SK-N-SH (cell line): ENCODE measurements around the gene FUT9. TPM values are rescaled to one million over a fixed set of nuclear protein-coding genes. Genes with fewer than 3 reads are reported as not detected.

ENCODE experiments used
- CTCF ChIA-PET: fragments of 300-600, 350-600 bp; formaldehyde crosslinking; extraction: SDS; loops from one replicate; lab custom pipeline; 2021; lab: Yijun Ruan, JAX
- POLR2A ChIA-PET: fragments of 350-600 bp; sonication (Branson Sonifier 250); formaldehyde crosslinking; extraction: SDS; loops from one replicate; lab custom pipeline; 2020; ENCODE audit warnings: antibody characterized with exemption, inconsistent platforms; lab: Yijun Ruan, JAX
- DNase-seq: peaks from one replicate; pipeline ENCODE4 v3.0.0; 2012
- H2AFZ ChIP-seq: fragments of 200-600 bp; sonication (generic); 2 replicates; pipeline ENCODE4 v1.8.1; 2016; ENCODE audit warnings: antibody characterized with exemption, mild to moderate bottlenecking, low read depth
- H3F3A ChIP-seq: fragments of 200-600 bp; sonication (generic); replicated peaks from 2 replicates; pipeline ENCODE3; 2016; ENCODE audit warnings: antibody characterized with exemption, mild to moderate bottlenecking; ENCODE audit not compliant: insufficient read depth
- H3K27ac ChIP-seq, 2 experiments: fragments of 200-500 bp in 1 of 2; fragments of 200-600 bp in 1 of 2; sonication (Bioruptor generic) in 1 of 2; sonication (generic), shearing (Covaris generic) in 1 of 2; 2 replicates each; pipeline versions ENCODE4 v1.5.1 to v1.6.1; 2014 to 2016; ENCODE audit warnings: low read depth in 2 of 2, inconsistent platforms in 1 of 2, low read length in 1 of 2, mild to moderate bottlenecking in 1 of 2, mixed read lengths in 1 of 2
- H3K27me3 ChIP-seq: fragments of 200-600 bp; sonication (generic), shearing (Covaris generic); 2 replicates; pipeline ENCODE4 v1.6.1; 2016; ENCODE audit warnings: mixed run types; ENCODE audit not compliant: insufficient read depth
- H3K36me3 ChIP-seq, 2 experiments: fragments of 200-500 bp in 1 of 2; fragments of 200-600 bp in 1 of 2; sonication (Bioruptor generic) in 1 of 2; sonication (generic) in 1 of 2; replicated peaks in 1 of 2; 2 replicates each; pipeline versions ENCODE3 to v1.5.1; 2014 to 2016; ENCODE audit warnings: low read length in 1 of 2, mild to moderate bottlenecking in 1 of 2; ENCODE audit not compliant: insufficient read depth in 2 of 2, control insufficient read depth in 1 of 2
- H3K4me1 ChIP-seq, 2 experiments: fragments of 200-500 bp in 1 of 2; fragments of 200-600 bp in 1 of 2; sonication (Bioruptor generic) in 1 of 2; sonication (generic), shearing (Covaris generic) in 1 of 2; 2 replicates each; pipeline versions ENCODE4 v1.5.1 to v1.6.1; 2014 to 2016; ENCODE audit warnings: low read depth in 1 of 2, low read length in 1 of 2, mixed run types in 1 of 2; ENCODE audit not compliant: insufficient read depth in 2 of 2, control insufficient read depth in 1 of 2
- H3K4me2 ChIP-seq: fragments of 200-600 bp; sonication (generic), shearing (Covaris generic); 2 replicates; pipeline ENCODE4 v1.6.1; 2017; ENCODE audit warnings: mixed run types
- H3K4me3 ChIP-seq, 2 experiments: fragments of 200-500 bp in 1 of 2; fragments of 200-600 bp in 1 of 2; sonication (Bioruptor generic) in 1 of 2; sonication (generic), shearing (Covaris generic) in 1 of 2; 2 replicates each; pipeline versions ENCODE4 v1.5.1 to v1.8.1; 2014 to 2016; ENCODE audit warnings: low read depth in 2 of 2, inconsistent platforms in 1 of 2, low read length in 1 of 2, mild to moderate bottlenecking in 1 of 2, mixed read lengths in 1 of 2, moderate library complexity in 1 of 2
- H3K79me2 ChIP-seq: fragments of 200-600 bp; sonication (generic); 2 replicates; pipeline ENCODE4 v1.8.1; 2017; ENCODE audit warnings: mild to moderate bottlenecking; ENCODE audit not compliant: insufficient read depth
- H3K9ac ChIP-seq: fragments of 200-600 bp; sonication (generic); 2 replicates; pipeline ENCODE4 v1.6.1; 2017; ENCODE audit warnings: mixed run types
- H3K9me2 ChIP-seq: fragments of 200-600 bp; sonication (generic); 2 replicates; pipeline ENCODE4 v1.6.1; 2017; ENCODE audit warnings: mixed run types
- H3K9me3 ChIP-seq: fragments of 200-600 bp; sonication (generic); 2 replicates; pipeline ENCODE4 v1.6.1; 2017; ENCODE audit warnings: mixed run types, mild to moderate bottlenecking, moderate library complexity
- H4K20me1 ChIP-seq: fragments of 200-600 bp; sonication (generic); 2 replicates; pipeline ENCODE4 v1.6.1; 2017; ENCODE audit warnings: mild to moderate bottlenecking, mixed run types; ENCODE audit not compliant: insufficient read depth
- CHD2 ChIP-seq: fragments of 150-350 bp; IDR thresholded peaks from 2 replicates; pipeline ENCODE4 v1.6.1; 2018; ENCODE audit warnings: low read length; ENCODE audit not compliant: partially characterized antibody
- ELF1 ChIP-seq: IDR thresholded peaks from 2 replicates; pipeline ENCODE4 v1.4.0; 2012
- EZH2phosphoT487 ChIP-seq: fragments of 200-600 bp; sonication (generic); IDR thresholded peaks from 2 replicates; pipeline ENCODE4 v1.6.1; 2017; ENCODE audit warnings: low read depth, mixed run types, mild to moderate bottlenecking, antibody characterized with exemption, moderate library complexity, borderline replicate concordance
- FOSL2 ChIP-seq: IDR thresholded peaks from 2 replicates; pipeline ENCODE4 v1.4.0; 2012; ENCODE audit warnings: low read depth, mild to moderate bottlenecking, moderate library complexity, borderline replicate concordance
- FOXJ3 ChIP-seq: sonication (generic); formaldehyde crosslinking; IDR thresholded peaks from 2 replicates; pipeline ENCODE4 v1.5.1; 2020; ENCODE audit warnings: mild to moderate bottlenecking, missing genetic modification reagents
- MEF2A ChIP-seq: IDR thresholded peaks from 2 replicates; pipeline ENCODE4 v1.4.0; 2012; ENCODE audit warnings: low read depth, borderline replicate concordance
- MXI1 ChIP-seq: IDR thresholded peaks from 2 replicates; pipeline ENCODE4 v1.6.1; 2012; ENCODE audit warnings: mild to moderate bottlenecking, low read depth, low read length, improper control_type of control experiment
- NFIC ChIP-seq: IDR thresholded peaks from 2 replicates; pipeline ENCODE4 v1.4.0; 2012; ENCODE audit warnings: borderline replicate concordance
- NRF1 ChIP-seq: IDR thresholded peaks from 2 replicates; pipeline ENCODE4 v1.6.1; 2012; ENCODE audit warnings: low read depth, mild to moderate bottlenecking, low read length
- RAD21 ChIP-seq: IDR thresholded peaks from 2 replicates; pipeline ENCODE4 v1.6.1; 2012; ENCODE audit warnings: mild to moderate bottlenecking, low read length
- RCOR1 ChIP-seq: fragments of 150-350 bp; IDR thresholded peaks from 2 replicates; pipeline ENCODE4 v1.6.1; 2017; ENCODE audit warnings: antibody characterized with exemption, low read length
- RXRA ChIP-seq: IDR thresholded peaks from 2 replicates; pipeline ENCODE4 v1.4.0; 2012; ENCODE audit warnings: low read depth, mild to moderate bottlenecking, borderline replicate concordance
- SIN3A ChIP-seq: IDR thresholded peaks from 2 replicates; pipeline ENCODE4 v1.6.1; 2012; ENCODE audit warnings: low read depth, mild to moderate bottlenecking, low read length, moderate library complexity, borderline replicate concordance
- TAF1 ChIP-seq: IDR thresholded peaks from 2 replicates; pipeline ENCODE4 v1.6.1; 2012; ENCODE audit warnings: low read depth, mild to moderate bottlenecking, low read length, moderate library complexity, borderline replicate concordance
- TCF12 ChIP-seq: IDR thresholded peaks from 2 replicates; pipeline ENCODE4 v1.4.0; 2012
- YY1 ChIP-seq: IDR thresholded peaks from 2 replicates; pipeline ENCODE4 v1.4.0; 2012; ENCODE audit warnings: low read depth, mild to moderate bottlenecking
- WGBS: methylation state at CpG from one replicate; pipeline ENCODE4 v1.1.6; 2017; ENCODE audit warnings: low lambda C conversion rate; 5-methylcytosine and 5-hydroxymethylcytosine counted together
- polyA plus RNA-seq, 3 experiments: library from polyadenylated mRNA; depleted of rRNA; stranded (reverse); fragments of >200 nt; gene quantifications; 2 replicates each; pipeline ENCODE4 v1.2.3, GENCODE V29; 2012
- TF ChIP-seq, protein P1 (sequence below): IDR thresholded peaks from 2 replicates; pipeline ENCODE4 v1.4.0; 2012; ENCODE audit warnings: low read depth, borderline replicate concordance
- TF ChIP-seq, protein P2 (sequence below): fragments of 200-600 bp; sonication (generic); IDR thresholded peaks from 2 replicates; pipeline ENCODE4 v1.6.1; 2017; ENCODE audit warnings: antibody characterized with exemption, mild to moderate bottlenecking, moderate library complexity
- TF ChIP-seq, protein P3 (sequence below): IDR thresholded peaks from 2 replicates; pipeline ENCODE4 v1.4.0; 2012; ENCODE audit warnings: low read depth
- TF ChIP-seq, protein P4 (sequence below): IDR thresholded peaks from 2 replicates; pipeline ENCODE4; 2012
- TF ChIP-seq, protein P5 (sequence below): fragments of 150-350 bp; IDR thresholded peaks from 2 replicates; pipeline ENCODE4 v1.6.1; 2017; ENCODE audit warnings: antibody characterized with exemption, low read length, low read depth, borderline replicate concordance

Gene FUT9
- polyA plus RNA-seq, 1 of the 3 experiments (the other 2 are of a cell fraction), result under 0.01 TPM

GRCh38 chr6:96196633-96197032 lies 180.9 kb downstream of the FUT9 start:
- H3K27me3 ChIP-seq, result no peaks in the 10 kb centered on the region
- no peak overlapping the region for H3K4me2 ChIP-seq
- ChIA-PET CTCF (interaction anchor here (1.1 kb wide), 1 partner anchor 863 kb away, joined by 3 read pairs; no protein-coding TSS in a partner anchor), POLR2A (no interaction called here)
- no peaks in the 10 kb centered on the region for H3K4me1 ChIP-seq
- 16% methylated on average over 3 of the region's 3 CpGs for WGBS
- H3K9me3 ChIP-seq, result no peaks in the 10 kb centered on the region
- TF ChIP-seq EZH2phosphoT487, result no peak
- no peak for TF ChIP-seq FOXJ3
- TF ChIP-seq RXRA, result no peak
- TF ChIP-seq, protein P1, sequence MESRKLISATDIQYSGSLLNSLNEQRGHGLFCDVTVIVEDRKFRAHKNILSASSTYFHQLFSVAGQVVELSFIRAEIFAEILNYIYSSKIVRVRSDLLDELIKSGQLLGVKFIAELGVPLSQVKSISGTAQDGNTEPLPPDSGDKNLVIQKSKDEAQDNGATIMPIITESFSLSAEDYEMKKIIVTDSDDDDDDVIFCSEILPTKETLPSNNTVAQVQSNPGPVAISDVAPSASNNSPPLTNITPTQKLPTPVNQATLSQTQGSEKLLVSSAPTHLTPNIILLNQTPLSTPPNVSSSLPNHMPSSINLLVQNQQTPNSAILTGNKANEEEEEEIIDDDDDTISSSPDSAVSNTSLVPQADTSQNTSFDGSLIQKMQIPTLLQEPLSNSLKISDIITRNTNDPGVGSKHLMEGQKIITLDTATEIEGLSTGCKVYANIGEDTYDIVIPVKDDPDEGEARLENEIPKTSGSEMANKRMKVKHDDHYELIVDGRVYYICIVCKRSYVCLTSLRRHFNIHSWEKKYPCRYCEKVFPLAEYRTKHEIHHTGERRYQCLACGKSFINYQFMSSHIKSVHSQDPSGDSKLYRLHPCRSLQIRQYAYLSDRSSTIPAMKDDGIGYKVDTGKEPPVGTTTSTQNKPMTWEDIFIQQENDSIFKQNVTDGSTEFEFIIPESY, result no peak
- TF ChIP-seq TAF1, result no peak
- TF ChIP-seq CHD2, result no peak
- no peak for TF ChIP-seq YY1
- no peak for TF ChIP-seq RCOR1
- no peak for TF ChIP-seq TCF12
- H2AFZ ChIP-seq, result no peak overlapping the region
- H3K79me2 ChIP-seq, result no peaks in the 10 kb centered on the region
- H3K9ac ChIP-seq, result no peak overlapping the region
- no peak overlapping the region for H3K27ac ChIP-seq
- H3K9me2 ChIP-seq, result no peaks in the 10 kb centered on the region
- H4K20me1 ChIP-seq, result no peaks in the 10 kb centered on the region
- DNase-seq, result no peak
- H3K4me3 ChIP-seq, result no peak overlapping the region
- no peaks in the 10 kb centered on the region for H3K36me3 ChIP-seq
- no peaks in the 10 kb centered on the region for H3F3A ChIP-seq

DNA sequence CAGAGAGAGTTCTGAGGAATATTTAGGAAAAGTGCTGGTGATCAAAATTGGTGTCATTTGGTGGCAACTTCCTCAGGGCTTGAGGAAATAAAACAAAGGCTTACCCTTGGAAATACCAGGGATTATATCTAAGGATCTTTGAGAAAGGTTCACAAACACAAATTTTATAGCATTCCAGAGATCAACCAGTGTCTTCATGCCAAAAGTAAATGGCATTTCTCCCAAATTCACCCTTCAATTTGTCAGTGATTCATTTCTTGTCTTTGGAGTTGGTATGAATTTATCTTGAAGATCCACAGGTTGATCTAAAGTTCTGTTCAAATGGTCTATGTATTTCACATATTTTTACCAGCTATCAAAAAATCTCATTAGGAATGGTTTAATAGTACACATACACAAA lies 181.5 kb downstream of the FUT9 start:
- H3K9ac ChIP-seq, result no peak overlapping the region
- no peak overlapping the region for H2AFZ ChIP-seq
- H3K79me2 ChIP-seq, result no peaks in the 10 kb centered on the region
- POLR2A ChIA-PET, result no interaction called here
- DNase-seq, result no peak
- no peaks in the 10 kb centered on the region for H3K4me1 ChIP-seq
- TF ChIP-seq EZH2phosphoT487 (no peak), MXI1 (no peak), TCF12 (no peak), NFIC (no peak), MEF2A (no peak), TAF1 (no peak), NRF1 (no peak), YY1 (no peak), ELF1 (no peak), FOSL2 (no peak), SIN3A (no peak), RAD21 (no peak)
- TF ChIP-seq, protein P1, result no peak
- TF ChIP-seq, protein P2, sequence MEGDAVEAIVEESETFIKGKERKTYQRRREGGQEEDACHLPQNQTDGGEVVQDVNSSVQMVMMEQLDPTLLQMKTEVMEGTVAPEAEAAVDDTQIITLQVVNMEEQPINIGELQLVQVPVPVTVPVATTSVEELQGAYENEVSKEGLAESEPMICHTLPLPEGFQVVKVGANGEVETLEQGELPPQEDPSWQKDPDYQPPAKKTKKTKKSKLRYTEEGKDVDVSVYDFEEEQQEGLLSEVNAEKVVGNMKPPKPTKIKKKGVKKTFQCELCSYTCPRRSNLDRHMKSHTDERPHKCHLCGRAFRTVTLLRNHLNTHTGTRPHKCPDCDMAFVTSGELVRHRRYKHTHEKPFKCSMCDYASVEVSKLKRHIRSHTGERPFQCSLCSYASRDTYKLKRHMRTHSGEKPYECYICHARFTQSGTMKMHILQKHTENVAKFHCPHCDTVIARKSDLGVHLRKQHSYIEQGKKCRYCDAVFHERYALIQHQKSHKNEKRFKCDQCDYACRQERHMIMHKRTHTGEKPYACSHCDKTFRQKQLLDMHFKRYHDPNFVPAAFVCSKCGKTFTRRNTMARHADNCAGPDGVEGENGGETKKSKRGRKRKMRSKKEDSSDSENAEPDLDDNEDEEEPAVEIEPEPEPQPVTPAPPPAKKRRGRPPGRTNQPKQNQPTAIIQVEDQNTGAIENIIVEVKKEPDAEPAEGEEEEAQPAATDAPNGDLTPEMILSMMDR, result no peak
- TF ChIP-seq, protein P3, sequence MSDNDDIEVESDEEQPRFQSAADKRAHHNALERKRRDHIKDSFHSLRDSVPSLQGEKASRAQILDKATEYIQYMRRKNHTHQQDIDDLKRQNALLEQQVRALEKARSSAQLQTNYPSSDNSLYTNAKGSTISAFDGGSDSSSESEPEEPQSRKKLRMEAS, result no peak
- TF ChIP-seq, protein P4, sequence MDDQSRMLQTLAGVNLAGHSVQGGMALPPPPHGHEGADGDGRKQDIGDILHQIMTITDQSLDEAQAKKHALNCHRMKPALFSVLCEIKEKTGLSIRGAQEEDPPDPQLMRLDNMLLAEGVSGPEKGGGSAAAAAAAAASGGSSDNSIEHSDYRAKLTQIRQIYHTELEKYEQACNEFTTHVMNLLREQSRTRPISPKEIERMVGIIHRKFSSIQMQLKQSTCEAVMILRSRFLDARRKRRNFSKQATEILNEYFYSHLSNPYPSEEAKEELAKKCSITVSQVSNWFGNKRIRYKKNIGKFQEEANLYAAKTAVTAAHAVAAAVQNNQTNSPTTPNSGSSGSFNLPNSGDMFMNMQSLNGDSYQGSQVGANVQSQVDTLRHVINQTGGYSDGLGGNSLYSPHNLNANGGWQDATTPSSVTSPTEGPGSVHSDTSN, result no peak
- TF ChIP-seq, protein P5, sequence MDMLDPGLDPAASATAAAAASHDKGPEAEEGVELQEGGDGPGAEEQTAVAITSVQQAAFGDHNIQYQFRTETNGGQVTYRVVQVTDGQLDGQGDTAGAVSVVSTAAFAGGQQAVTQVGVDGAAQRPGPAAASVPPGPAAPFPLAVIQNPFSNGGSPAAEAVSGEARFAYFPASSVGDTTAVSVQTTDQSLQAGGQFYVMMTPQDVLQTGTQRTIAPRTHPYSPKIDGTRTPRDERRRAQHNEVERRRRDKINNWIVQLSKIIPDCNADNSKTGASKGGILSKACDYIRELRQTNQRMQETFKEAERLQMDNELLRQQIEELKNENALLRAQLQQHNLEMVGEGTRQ, result no peak
- TF ChIP-seq, all 33 proteins: peak for 0
- no peak overlapping the region for H3K27ac ChIP-seq
- no peaks in the 10 kb centered on the region for H4K20me1 ChIP-seq
- no peaks in the 10 kb centered on the region for H3K9me2 ChIP-seq
- no peak overlapping the region for H3K4me3 ChIP-seq
- CTCF ChIA-PET, result no interaction called here
- no peaks in the 10 kb centered on the region for H3K27me3 ChIP-seq
- no peaks in the 10 kb centered on the region for H3K36me3 ChIP-seq
- no peaks in the 10 kb centered on the region for H3F3A ChIP-seq
- no peak overlapping the region for H3K4me2 ChIP-seq
- H3K9me3 ChIP-seq, result no peaks in the 10 kb centered on the region
